Stimulated activated naive B cell treated with anti-CD40 and anti-IgM and Interleukin-4, amounts not matched to agents 10 μg/mL and 1 μg/mL and 100 μg/mL, for 72 hours (primary cell): ENCODE measurements around the gene VWA1.
"Not testable (repeated sequence)": the region's sequence is repeated elsewhere in the genome, so short reads cannot be mapped to it uniquely, and the experiment has no call there.

ENCODE experiments used
- ATAC-seq, 2 donors: fragments of 150-1000 bp; cut with Tn5 transposase; replicated peaks; 2 replicates each; pipeline ENCODE4 v1.10.0; 2021; ENCODE audit warnings: moderate library complexity in 1 of 2
- DNase-seq: peaks from one replicate; pipeline ENCODE4 v3.0.0; 2021
- H3K27ac Mint-ChIP-seq: one replicate; pipeline ENCODE4 v1.8.0; 2022; ENCODE audit warnings: mild to moderate bottlenecking, mixed read lengths
- H3K27me3 Mint-ChIP-seq, 2 donors: one replicate each; pipeline ENCODE4 v1.8.0; 2022; ENCODE audit warnings: mixed read lengths in 2 of 2
- H3K36me3 Mint-ChIP-seq, 2 donors: one replicate each; pipeline ENCODE4 v1.8.0; 2022; ENCODE audit warnings: mixed read lengths in 2 of 2, mild to moderate bottlenecking in 1 of 2
- H3K4me1 Mint-ChIP-seq, 2 donors: one replicate each; pipeline ENCODE4 v1.8.0; 2022; ENCODE audit warnings: mixed read lengths in 2 of 2, mild to moderate bottlenecking in 1 of 2
- H3K4me3 Mint-ChIP-seq, 2 donors: one replicate each; pipeline ENCODE4 v1.8.0; 2022; ENCODE audit warnings: mild to moderate bottlenecking in 2 of 2, mixed read lengths in 2 of 2, moderate library complexity in 1 of 2
- H3K9me3 Mint-ChIP-seq, 2 donors: one replicate each; pipeline ENCODE4 v1.8.0; 2022; ENCODE audit warnings: mixed read lengths in 2 of 2, mild to moderate bottlenecking in 1 of 2

VWA1 gene

DNA sequence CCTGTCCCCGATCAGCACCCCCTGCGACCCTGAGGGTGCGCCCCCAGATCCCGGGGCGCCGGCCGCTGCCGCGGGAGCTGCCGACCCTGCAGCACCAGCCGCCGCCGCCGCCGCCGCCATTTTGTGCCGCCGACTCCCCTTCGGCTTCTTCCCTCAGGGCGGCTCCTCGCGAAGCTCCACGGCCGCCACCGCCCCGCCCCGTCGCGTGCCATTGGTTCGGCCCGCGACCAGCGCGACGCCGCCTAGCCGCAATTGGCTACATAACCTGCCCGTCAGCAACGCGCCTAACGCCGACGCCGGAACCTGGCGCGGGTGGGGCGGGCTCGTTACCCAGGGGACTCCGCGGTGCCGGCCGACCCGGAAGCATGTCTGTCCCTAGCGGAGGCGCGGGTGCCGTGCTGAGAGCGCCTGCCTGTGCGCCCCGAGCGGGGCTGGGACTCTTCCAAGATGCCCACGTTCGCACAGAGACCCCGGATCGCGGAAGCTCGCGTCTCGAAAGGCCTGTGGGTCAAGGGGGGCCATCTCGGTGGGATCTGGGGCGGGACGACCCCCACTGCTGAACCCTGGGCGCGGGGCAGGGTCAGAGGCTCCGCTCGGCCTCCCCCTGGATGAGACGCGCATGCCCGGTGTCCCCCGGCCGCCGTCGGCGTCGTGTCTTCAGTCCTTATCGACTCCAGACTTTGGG, 36.2 kb upstream of the VWA1 start, which contains the start of gene CCNL2:
Gene CCNL2, minus strand, starts transcription at position 149 of the 685 bp plus-strand sequence. Its CDS starts 29 bp downstream, at position 120.
- Mint-ChIP-seq H3K9me3 (no peaks in the 10 kb centered on the region), H3K4me1 (peaks cover 40 to 73% of the 10 kb centered on the region in 2 donors), H3K27me3 (no peaks in the 10 kb centered on the region), H3K4me3 (peak within 1 kb of the TSS; percentile 95), H3K36me3 (peaks cover 56 to 60% of the 10 kb centered on the region in 2 donors), H3K27ac (peak within 1 kb of the TSS; percentile 99)
- peak; percentile 95 to 98 for ATAC-seq
- DNase-seq = peak; percentile 99

GRCh38 chr1:1399872-1400575, 35.5 kb upstream of the VWA1 start:
- no peak for DNase-seq
- Mint-ChIP-seq H3K4me3 (peak overlapping the region; percentile 95), H3K4me1 (peaks cover 40 to 73% of the 10 kb centered on the region in 2 donors), H3K27ac (peak overlapping the region; percentile 99), H3K36me3 (peaks cover 58 to 63% of the 10 kb centered on the region in 2 donors), H3K9me3 (no peaks in the 10 kb centered on the region), H3K27me3 (no peaks in the 10 kb centered on the region)
- ATAC-seq = peak; percentile 4 to 8

DNA sequence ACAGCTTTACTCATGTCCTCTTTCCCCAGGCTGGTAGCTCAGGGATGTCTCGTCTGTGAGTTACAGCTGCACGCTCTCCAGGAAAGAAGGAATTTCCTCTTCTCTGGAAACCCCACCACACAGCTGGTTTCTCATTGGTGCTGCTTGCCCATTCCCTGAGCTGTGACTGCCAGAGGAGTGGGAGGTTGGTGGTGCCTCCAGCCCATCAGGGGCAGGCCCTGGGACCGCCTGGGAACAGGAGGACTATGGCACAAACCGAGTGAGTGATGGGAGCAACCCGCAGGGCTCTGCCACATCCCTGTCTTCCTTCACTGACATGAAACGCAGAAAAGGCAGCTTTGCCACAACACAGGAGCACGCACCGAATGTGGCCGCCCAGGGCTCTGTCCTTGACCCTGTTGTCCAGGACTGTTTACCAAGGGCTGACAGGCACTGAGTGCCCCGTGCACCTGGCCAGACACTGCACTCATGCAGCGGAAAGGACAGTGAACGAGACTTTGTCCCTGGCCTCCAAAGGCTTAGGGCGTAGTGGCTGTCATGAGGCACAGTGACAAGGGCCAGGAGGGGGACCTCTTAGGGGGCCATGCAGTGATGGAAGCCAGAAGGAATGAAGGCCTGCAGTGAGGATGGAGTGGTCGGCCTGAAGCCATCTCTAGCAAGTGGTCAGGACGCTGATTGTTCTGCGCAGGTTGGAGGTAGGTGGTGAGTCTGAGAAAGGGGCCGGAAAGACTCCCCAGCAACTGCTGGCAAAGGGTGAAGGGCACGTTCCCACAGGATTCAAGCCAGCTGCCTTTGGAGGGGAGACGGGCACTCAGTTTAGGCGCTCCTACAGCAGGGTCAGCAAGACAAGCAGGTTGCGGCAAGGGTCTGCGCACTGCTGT, 34.7 kb upstream of the VWA1 start:
- Mint-ChIP-seq H3K4me1 (peaks cover 41 to 73% of the 10 kb centered on the region in 2 donors), H3K27me3 (no peaks in the 10 kb centered on the region), H3K9me3 (no peaks in the 10 kb centered on the region), H3K36me3 (peaks cover 57 to 62% of the 10 kb centered on the region in 2 donors), H3K4me3 (peak overlapping the region; percentile 95), H3K27ac (peak overlapping the region; percentile 99)
- DNase-seq = no peak
- ATAC-seq = no peak

DNA sequence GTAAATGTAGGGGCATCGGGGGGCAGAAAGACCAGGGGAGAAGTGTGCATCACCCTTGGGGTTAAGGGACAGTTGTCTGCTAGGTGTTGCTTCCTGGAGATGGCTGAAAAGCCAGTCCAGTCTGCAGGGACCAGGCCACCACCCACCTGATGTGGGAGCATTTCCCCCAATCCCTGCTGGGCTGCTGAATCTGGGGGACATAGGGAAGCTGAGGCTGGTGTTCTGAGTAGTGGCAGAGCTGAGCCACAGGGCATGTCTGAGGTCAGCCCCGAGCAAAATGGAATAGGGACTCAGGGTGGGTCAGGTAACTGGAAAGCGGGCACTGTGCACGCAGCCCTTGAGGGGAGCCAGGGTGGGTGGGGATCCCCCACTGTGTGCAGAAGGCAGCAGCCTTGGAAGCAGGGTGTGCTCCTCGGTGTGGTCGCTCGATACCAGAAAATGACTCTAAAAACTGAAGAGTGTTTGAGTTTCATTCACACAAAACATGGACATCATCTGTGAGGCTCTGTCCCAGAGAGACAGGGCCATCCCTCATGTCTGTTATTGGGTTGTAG, 34.0 kb upstream of the VWA1 start:
- no peaks in the 10 kb centered on the region for H3K9me3 Mint-ChIP-seq
- ATAC-seq (no peak), DNase-seq (no peak)
- peaks cover 59 to 68% of the 10 kb centered on the region in 2 donors for H3K36me3 Mint-ChIP-seq
- no peaks in the 10 kb centered on the region for H3K27me3 Mint-ChIP-seq
- H3K27ac Mint-ChIP-seq = no peak overlapping the region
- H3K4me3 Mint-ChIP-seq = peak overlapping the region in 1 of 2 donors; percentile 17
- peaks cover 43 to 80% of the 10 kb centered on the region in 2 donors for H3K4me1 Mint-ChIP-seq

DNA sequence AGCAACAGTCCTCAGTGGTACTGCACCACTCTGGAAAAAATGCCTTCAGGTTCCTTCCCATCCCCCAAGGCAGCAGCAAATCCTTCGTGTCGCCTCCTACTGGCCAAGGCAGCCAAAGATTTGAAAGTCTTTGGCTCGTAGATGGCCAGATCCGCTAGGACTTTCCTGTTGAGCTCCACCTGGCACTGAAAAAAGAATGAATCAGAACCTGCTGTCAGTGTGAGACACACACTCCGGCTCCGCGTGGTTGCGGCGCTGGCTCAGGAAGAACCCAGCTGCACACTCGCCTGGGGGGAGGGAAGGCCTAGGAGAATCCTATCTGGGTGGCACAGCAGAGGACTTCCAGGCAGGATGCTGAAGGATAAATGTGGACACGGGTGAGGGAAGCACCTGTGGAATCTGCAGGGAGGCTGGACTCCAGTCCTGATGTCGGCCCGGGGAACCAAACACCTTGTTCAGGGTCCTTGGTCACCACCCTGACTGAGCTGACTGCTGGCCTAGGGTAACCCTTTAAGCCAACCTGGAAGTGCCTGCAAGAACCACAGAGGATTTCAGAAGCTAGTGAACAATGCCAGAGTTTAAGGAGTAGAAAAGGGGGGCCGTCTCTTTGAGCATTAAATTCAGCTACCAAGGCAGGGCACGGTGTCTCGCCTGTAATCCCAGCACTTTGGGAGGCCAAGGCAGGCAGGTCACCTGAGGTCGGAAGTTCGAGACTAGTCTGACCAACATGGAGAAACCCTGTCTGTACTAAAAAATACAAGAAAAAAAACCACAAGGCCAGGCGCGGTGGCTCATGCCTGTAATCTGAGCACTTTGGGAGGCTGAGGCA, 33.2 kb upstream of the VWA1 start:
- H3K4me1 Mint-ChIP-seq = peaks cover 43 to 76% of the 10 kb centered on the region in 2 donors
- H3K27me3 Mint-ChIP-seq = no peaks in the 10 kb centered on the region
- H3K27ac Mint-ChIP-seq = peak overlapping the region; percentile 95
- peak overlapping the region; percentile 26 to 62 for H3K4me3 Mint-ChIP-seq
- no peaks in the 10 kb centered on the region for H3K9me3 Mint-ChIP-seq
- H3K36me3 Mint-ChIP-seq = peaks cover 63 to 71% of the 10 kb centered on the region in 2 donors
- DNase-seq (no peak), ATAC-seq (no peak)

DNA sequence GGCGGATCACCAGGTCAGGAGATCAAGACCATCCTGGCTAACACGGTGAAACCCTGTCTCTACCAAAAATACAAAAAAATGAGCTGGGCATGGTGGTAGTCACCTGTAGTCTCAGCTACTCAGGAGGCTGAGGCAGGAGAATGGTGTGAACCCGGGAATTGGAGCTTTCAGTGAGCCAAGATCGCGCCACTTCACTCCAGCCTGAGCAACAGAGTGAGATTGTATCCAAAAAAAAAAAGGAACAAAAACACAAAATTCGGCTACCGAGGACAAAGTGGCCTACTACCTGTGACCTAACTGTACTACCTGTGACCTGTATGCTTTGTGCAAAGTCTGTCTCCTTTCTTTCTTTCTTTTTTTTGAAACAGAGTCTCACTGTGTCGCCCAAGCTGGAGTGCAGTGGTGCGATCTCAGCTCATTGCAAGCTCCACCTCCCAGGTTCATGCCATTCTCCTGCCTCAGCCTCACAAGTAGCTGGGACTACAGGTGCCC, 32.5 kb upstream of the VWA1 start:
- H3K9me3 Mint-ChIP-seq, ATAC-seq, H3K27me3 Mint-ChIP-seq, DNase-seq: not testable (repeated sequence)
- Mint-ChIP-seq H3K36me3 (peaks cover 62 to 75% of the 10 kb centered on the region in 2 donors), H3K4me3 (peak overlapping the region in 1 of 2 donors; percentile 12), H3K4me1 (peaks cover 41 to 73% of the 10 kb centered on the region in 2 donors), H3K27ac (peak overlapping the region; percentile 95)

DNA sequence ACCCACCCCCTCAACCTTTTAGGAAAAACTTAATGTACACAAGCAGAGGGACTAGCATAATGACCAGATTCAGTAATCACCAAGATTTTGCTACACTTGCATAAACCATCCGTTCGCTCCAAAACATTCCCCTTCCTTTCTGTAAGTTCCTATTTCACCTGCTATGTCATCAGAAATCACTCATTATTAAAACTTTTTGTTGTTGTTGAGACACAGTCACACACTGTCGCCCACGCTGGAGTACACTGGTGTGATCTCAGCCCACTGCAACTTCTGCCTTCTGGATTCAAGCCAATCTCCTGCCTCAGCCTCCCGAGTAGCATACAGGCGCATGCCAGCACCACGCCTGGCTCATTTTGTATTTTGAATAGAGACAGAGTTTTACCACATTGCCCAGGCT, 31.8 kb upstream of the VWA1 start:
- no peak for DNase-seq
- Mint-ChIP-seq H3K4me1 (peaks cover 42 to 73% of the 10 kb centered on the region in 2 donors), H3K27me3 (no peaks in the 10 kb centered on the region), H3K9me3 (no peaks in the 10 kb centered on the region), H3K27ac (peak overlapping the region; percentile 86), H3K36me3 (peaks cover 59 to 75% of the 10 kb centered on the region in 2 donors), H3K4me3 (peak overlapping the region in 1 of 2 donors; percentile 22)
- no peak for ATAC-seq

DNA sequence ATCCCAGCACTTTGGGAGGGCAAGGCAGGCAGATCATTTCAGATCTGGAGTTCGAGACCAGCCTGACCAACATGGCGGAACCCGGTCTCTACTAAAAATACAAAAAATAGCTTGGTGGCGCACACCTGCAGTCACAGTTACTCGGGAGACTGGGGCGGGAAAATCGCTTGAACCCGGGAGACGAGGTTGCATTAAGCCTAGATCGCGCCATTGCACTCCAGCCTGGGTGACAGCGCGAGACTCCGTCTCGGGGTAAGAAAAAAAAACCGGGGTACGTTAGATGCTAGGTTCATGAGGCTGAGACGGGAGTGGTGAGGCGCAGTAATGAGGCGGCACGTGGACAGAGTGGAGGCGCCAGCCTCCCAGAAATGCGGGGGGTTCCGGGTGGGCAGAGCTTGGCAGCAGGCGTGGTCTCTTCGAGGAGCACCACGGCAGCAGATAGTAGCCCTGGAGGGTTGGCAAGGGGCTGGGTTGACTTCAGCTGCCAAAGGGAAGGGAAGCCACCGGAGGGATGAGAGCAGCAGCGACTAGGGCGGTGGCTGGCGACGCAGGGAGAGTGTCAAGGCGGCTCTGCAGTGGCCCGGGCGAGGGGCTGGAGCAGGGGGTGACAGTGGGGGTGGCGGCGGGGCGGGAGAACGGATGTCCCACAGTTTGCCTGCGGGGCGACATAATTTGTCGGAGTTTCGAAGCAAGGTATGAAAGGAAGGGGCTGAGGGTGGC, 29.2 kb upstream of the VWA1 start:
- H3K36me3 Mint-ChIP-seq = peaks cover 44 to 56% of the 10 kb centered on the region in 2 donors

GRCh38 chr1:1406821-1407635, 28.5 kb upstream of the VWA1 start, which contains the start of gene MRPL20:
TSS of gene MRPL20 (minus strand) at chr1:1407293. CDS start at chr1:1407217, 76 bp downstream.
- Mint-ChIP-seq H3K27me3 (no peaks in the 10 kb centered on the region), H3K27ac (peak within 1 kb of the TSS; percentile 98), H3K9me3 (no peaks in the 10 kb centered on the region), H3K36me3 (peaks cover 42 to 52% of the 10 kb centered on the region in 2 donors), H3K4me3 (peak within 1 kb of the TSS; percentile 90 to 96), H3K4me1 (peaks cover 29 to 70% of the 10 kb centered on the region in 2 donors)
- DNase-seq (peak; percentile 92), ATAC-seq (peak; percentile 94 to 97)

More for the DNA sequence above, 29.2 kb upstream of the VWA1 start:
- ATAC-seq (peak; percentile 0 to 6), DNase-seq (no peak)
- Mint-ChIP-seq H3K4me3 (peak overlapping the region; percentile 90 to 96), H3K4me1 (peaks cover 32 to 74% of the 10 kb centered on the region in 2 donors), H3K27me3 (no peaks in the 10 kb centered on the region), H3K27ac (peak overlapping the region; percentile 98), H3K9me3 (no peaks in the 10 kb centered on the region)

DNA sequence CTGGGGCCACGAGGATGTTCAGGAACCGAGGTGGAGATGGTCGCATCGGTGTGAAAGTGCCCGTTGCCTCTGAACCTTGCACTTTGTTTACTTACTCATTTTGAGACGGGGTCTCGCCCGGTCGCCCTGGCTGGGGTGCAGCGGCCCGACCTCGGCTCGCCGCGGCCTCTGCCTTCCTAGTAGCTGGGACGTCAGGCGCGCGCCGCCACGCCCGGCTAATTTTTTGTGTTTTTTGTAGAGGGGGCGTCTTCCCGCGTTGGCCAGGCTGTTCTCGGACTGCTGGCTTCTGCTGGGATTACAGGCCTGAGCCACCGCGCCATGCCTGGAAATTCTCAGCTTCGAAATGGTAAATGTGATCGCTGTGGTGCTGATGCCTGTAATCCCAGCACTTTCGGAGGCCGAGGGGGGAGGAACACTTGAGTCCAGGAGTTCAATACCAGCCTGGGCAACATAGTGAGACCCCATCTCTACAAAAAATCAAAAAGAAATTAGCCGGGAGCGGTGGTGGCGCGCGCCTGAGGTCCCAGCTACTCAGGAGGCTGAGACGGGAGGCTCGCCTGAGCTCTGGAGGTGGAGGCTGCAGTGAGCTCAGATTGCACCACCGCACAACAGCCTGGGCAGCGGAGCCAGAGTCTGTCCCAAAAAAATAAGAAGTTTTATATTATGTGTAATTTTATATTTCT, 27.7 kb upstream of the VWA1 start:
- peaks cover 0 to 1% of the 10 kb centered on the region in 2 donors for H3K9me3 Mint-ChIP-seq

DNA sequence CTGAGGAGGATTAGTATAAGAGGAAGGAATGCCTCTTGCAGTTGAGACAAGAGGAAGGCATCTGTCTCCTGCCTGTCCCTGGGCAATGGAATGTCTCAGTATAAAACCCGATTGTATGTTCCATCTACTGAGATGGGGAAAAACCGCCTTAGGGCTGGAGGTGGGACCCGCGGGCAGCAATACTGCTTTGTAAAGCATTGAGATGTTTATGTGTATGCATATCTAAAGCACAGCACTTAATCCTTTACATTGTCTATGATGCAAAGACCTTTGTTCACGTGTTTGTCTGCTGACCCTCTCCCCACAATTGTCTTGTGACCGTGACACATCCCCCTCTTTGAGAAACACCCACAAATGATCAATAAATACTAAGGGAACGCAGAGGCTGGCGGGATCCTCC, 25.3 kb upstream of the VWA1 start:
- not testable (repeated sequence) for H3K4me3 Mint-ChIP-seq, H3K9me3 Mint-ChIP-seq, H3K27me3 Mint-ChIP-seq, DNase-seq, H3K27ac Mint-ChIP-seq, ATAC-seq
- H3K4me1 Mint-ChIP-seq = peaks cover 16 to 45% of the 10 kb centered on the region in 2 donors
- H3K36me3 Mint-ChIP-seq = peaks cover 18 to 34% of the 10 kb centered on the region in 2 donors

More for the DNA sequence above, 27.7 kb upstream of the VWA1 start:
- Mint-ChIP-seq H3K27ac (peak overlapping the region; percentile 94), H3K36me3 (peaks cover 38 to 54% of the 10 kb centered on the region in 2 donors), H3K4me3 (peak overlapping the region; percentile 88 to 96), H3K27me3 (no peaks in the 10 kb centered on the region), H3K4me1 (peaks cover 25 to 65% of the 10 kb centered on the region in 2 donors)
- peak; percentile 57 to 63 for ATAC-seq
- peak; percentile 38 for DNase-seq
